Peyer's patch (tissue), 4 donors: ENCODE measurements around the gene AJAP1.

ENCODE experiments used
- CTCF ChIP-seq, 6 experiments: fragments of 450-650 bp in 4 of 6; fragments of 200-600 bp in 2 of 6; sonication (generic) in 1 of 6; IDR thresholded peaks; one replicate each; pipeline ENCODE4 v1.5.1; 2017 to 2019; ENCODE audit warnings: antibody characterized with exemption in 6 of 6, mild to moderate bottlenecking in 3 of 6, moderate library complexity in 1 of 6
- POLR2A ChIP-seq, 2 donors: fragments of 450-650 bp; IDR thresholded peaks; one replicate each; pipeline ENCODE4 v1.5.1; 2017; ENCODE audit warnings: antibody characterized with exemption in 2 of 2, mild to moderate bottlenecking in 2 of 2, moderate library complexity in 2 of 2

- no peak for TF ChIP-seq CTCF (IDR thresholded peaks at IDR 0.05)
- TF ChIP-seq POLR2A (IDR thresholded peaks at IDR 0.05), result no peak
Observed at GRCh38 chr1:4627353-4627752, 27.1 kb upstream of the AJAP1 start.
